H1 (cell line): ENCODE data around the gene EPB41L4A. TPM values are rescaled to one million over a fixed set of nuclear protein-coding genes. Genes with fewer than 3 reads are reported as not detected.

Experiments used
- CTCF ChIA-PET: fragments of 300-600 bp; sonication (Branson Sonifier 250); formaldehyde crosslinking; loops from one replicate; lab custom pipeline; 2021; ENCODE audit not compliant: partially characterized antibody; lab: Charles Lee
- POLR2A ChIA-PET: fragments of 300-600 bp; sonication (Branson Sonifier 250); formaldehyde crosslinking; loops from one replicate; lab custom pipeline; 2021; ENCODE audit warnings: inconsistent platforms; ENCODE audit not compliant: partially characterized antibody; lab: Charles Lee
- DNase-seq, 2 experiments: peaks; one replicate each; pipeline versions ENCODE4 v3.0.0 to v3.0.0-alpha.2; 2010 to 2022; ENCODE audit warnings: low spot score in 2 of 2, low read depth in 1 of 2, mixed read lengths in 1 of 2
- FAIRE-seq: peaks from 2 replicates; lab custom pipeline; 2011; peaks lifted over from hg19 to GRCh38; lab: Jason Lieb, UNC
- H2AFZ ChIP-seq: 2 replicates; pipeline ENCODE4 v1.8.1; 2012; ENCODE audit warnings: low read length, inconsistent platforms
- H2AK5ac ChIP-seq: 2 replicates; pipeline ENCODE4 v1.6.1; 2013; ENCODE audit warnings: low read depth, low read length
- H2BK120ac ChIP-seq: replicated peaks from 2 replicates; pipeline ENCODE3; 2013; ENCODE audit warnings: low read depth, low read length, inconsistent platforms
- H2BK12ac ChIP-seq: 2 replicates; pipeline ENCODE4 v1.6.1; 2013; ENCODE audit warnings: low read depth, low read length
- H2BK15ac ChIP-seq: 2 replicates; pipeline ENCODE4 v1.6.1; 2013; ENCODE audit warnings: low read length
- H2BK20ac ChIP-seq: 2 replicates; pipeline ENCODE4 v1.6.1; 2013; ENCODE audit warnings: low read length
- H2BK5ac ChIP-seq: 2 replicates; pipeline ENCODE4 v1.6.1; 2013; ENCODE audit warnings: low read depth, low read length
- H3K14ac ChIP-seq: 2 replicates; pipeline ENCODE4 v1.6.1; 2013; ENCODE audit warnings: inconsistent platforms; ENCODE audit not compliant: insufficient read length
- H3K18ac ChIP-seq: 2 replicates; pipeline ENCODE4 v1.6.1; 2013; ENCODE audit warnings: low read length; ENCODE audit errors: extremely low read depth
- H3K23ac ChIP-seq: 2 replicates; pipeline ENCODE4 v1.6.1; 2013; ENCODE audit warnings: inconsistent platforms; ENCODE audit not compliant: insufficient read length
- H3K23me2 ChIP-seq: 2 replicates; pipeline ENCODE4 v1.6.1; 2013; ENCODE audit warnings: low read depth, low read length
- H3K27ac ChIP-seq: 2 replicates; pipeline ENCODE4 v1.6.1; 2011; ENCODE audit warnings: low read depth, low read length, inconsistent platforms
- H3K27me3 ChIP-seq, 4 experiments: replicated peaks in 1 of 4; 1 replicate in 1 of 4; 2 replicates in 3 of 4; pipeline versions ENCODE4 v1.6.1 to v1.8.1; 2011 to 2013; ENCODE audit warnings: low read length in 3 of 4, mild to moderate bottlenecking in 3 of 4, inconsistent platforms in 2 of 4, mixed read lengths in 2 of 4, moderate library complexity in 1 of 4; ENCODE audit not compliant: control insufficient read depth in 3 of 4, insufficient read depth in 3 of 4; ENCODE audit errors: extremely low read depth in 1 of 4
- H3K36me3 ChIP-seq, 4 experiments: 2 replicates each; pipeline versions ENCODE4 v1.6.1 to v1.8.1; 2011 to 2013; ENCODE audit warnings: mild to moderate bottlenecking in 4 of 4, low read length in 3 of 4, moderate library complexity in 2 of 4, control low read depth in 1 of 4, inconsistent platforms in 1 of 4; ENCODE audit not compliant: insufficient read depth in 4 of 4, control insufficient read depth in 2 of 4
- H3K4ac ChIP-seq: replicated peaks from 2 replicates; pipeline ENCODE3; 2013; ENCODE audit warnings: low read length, low read depth, mixed read lengths, inconsistent platforms; ENCODE audit not compliant: insufficient read length
- H3K4me1 ChIP-seq, 4 experiments: replicated peaks in 1 of 4; 1 replicate in 1 of 4; 2 replicates in 3 of 4; pipeline versions ENCODE4 v1.6.1 to v1.8.1; 2011 to 2013; ENCODE audit warnings: low read length in 3 of 4, inconsistent platforms in 2 of 4, mixed read lengths in 1 of 4; ENCODE audit not compliant: insufficient read depth in 4 of 4, control insufficient read depth in 3 of 4
- H3K4me2 ChIP-seq, 2 experiments: 2 replicates each; pipeline versions ENCODE4 v1.6.1 to v1.8.1; 2011 to 2013; ENCODE audit warnings: low read depth in 2 of 2, low read length in 2 of 2, control low read depth in 1 of 2, inconsistent platforms in 1 of 2, mild to moderate bottlenecking in 1 of 2; ENCODE audit not compliant: insufficient read depth in 1 of 2
- H3K4me3 ChIP-seq, 4 experiments: fragments of 200-600, 300-600 bp in 1 of 4; sonication (generic), shearing (Covaris generic), sonication (Bioruptor Twin) in 1 of 4; 2 replicates each; pipeline versions ENCODE4 v1.5.1 to v1.8.1; 2011 to 2016; ENCODE audit warnings: low read length in 4 of 4, low read depth in 3 of 4, control low read depth in 2 of 4, inconsistent platforms in 2 of 4, mild to moderate bottlenecking in 2 of 4, mixed read lengths in 1 of 4, moderate library complexity in 1 of 4; ENCODE audit not compliant: insufficient read depth in 2 of 4; ENCODE audit errors: extremely low read depth in 1 of 4
- H3K56ac ChIP-seq: replicated peaks from 2 replicates; pipeline ENCODE3; 2013; ENCODE audit warnings: low read depth, mild to moderate bottlenecking, mixed read lengths, low read length, inconsistent platforms; ENCODE audit not compliant: insufficient read length
- H3K79me1 ChIP-seq: 2 replicates; pipeline ENCODE4 v1.6.1; 2013; ENCODE audit warnings: low read depth, low read length, control low read depth
- H3K79me2 ChIP-seq, 2 experiments: 2 replicates each; pipeline versions ENCODE4 v1.6.1 to v1.8.1; 2012 to 2013; ENCODE audit warnings: low read length in 2 of 2, mild to moderate bottlenecking in 2 of 2, inconsistent platforms in 1 of 2; ENCODE audit not compliant: insufficient read depth in 2 of 2, control insufficient read depth in 1 of 2
- H3K9ac ChIP-seq, 4 experiments: replicated peaks in 1 of 4; 1 replicate in 1 of 4; 2 replicates in 3 of 4; pipeline versions ENCODE4 v1.6.1 to v1.8.1; 2011 to 2013; ENCODE audit warnings: low read depth in 3 of 4, low read length in 3 of 4, control low read depth in 2 of 4, mild to moderate bottlenecking in 2 of 4, moderate library complexity in 2 of 4, inconsistent platforms in 1 of 4; ENCODE audit errors: extremely low read depth in 1 of 4
- H3K9me3 ChIP-seq, 2 experiments: 2 replicates each; pipeline versions ENCODE4 v1.6.1 to v1.8.1; 2012 to 2013; ENCODE audit warnings: mild to moderate bottlenecking in 2 of 2, moderate library complexity in 2 of 2, control low read depth in 1 of 2, inconsistent platforms in 1 of 2, low read depth in 1 of 2, low read length in 1 of 2, mixed read lengths in 1 of 2; ENCODE audit not compliant: insufficient read depth in 2 of 2
- H4K20me1 ChIP-seq, 2 experiments: replicated peaks in 1 of 2; 2 replicates each; pipeline versions ENCODE3 to v1.8.1; 2011 to 2013; ENCODE audit warnings: inconsistent platforms in 2 of 2, low read length in 2 of 2, mild to moderate bottlenecking in 1 of 2; ENCODE audit not compliant: insufficient read depth in 2 of 2, control insufficient read depth in 1 of 2
- H4K5ac ChIP-seq: 2 replicates; pipeline ENCODE4 v1.6.1; 2013; ENCODE audit warnings: low read length, low read depth, mixed read lengths, inconsistent platforms; ENCODE audit not compliant: insufficient read length
- H4K8ac ChIP-seq: 2 replicates; pipeline ENCODE4 v1.8.0; 2013; ENCODE audit warnings: mild to moderate bottlenecking, moderate library complexity, low read length, inconsistent platforms; ENCODE audit not compliant: insufficient read depth; ENCODE audit errors: extremely low read depth
- H4K91ac ChIP-seq: replicated peaks from 2 replicates; pipeline ENCODE3; 2013; ENCODE audit warnings: low read length, mixed read lengths, inconsistent platforms; ENCODE audit not compliant: insufficient read length
- CBX8 ChIP-seq: fragments of 300-800, 300-1000 bp; sonication (generic); IDR thresholded peaks from 2 replicates; pipeline ENCODE4 v1.7.1; 2016; ENCODE audit warnings: low read depth, low read length, borderline replicate concordance
- CTBP2 ChIP-seq: IDR thresholded peaks from 2 replicates; pipeline ENCODE4 v1.7.0; 2011; ENCODE audit warnings: borderline replicate concordance, mild to moderate bottlenecking, moderate library complexity, mixed read lengths, low read length; ENCODE audit not compliant: insufficient read depth, insufficient read length
- FOSL1 ChIP-seq: IDR thresholded peaks from 2 replicates; pipeline ENCODE4 v1.6.1; 2011; ENCODE audit warnings: mild to moderate bottlenecking, low read depth, low read length, moderate library complexity; ENCODE audit not compliant: insufficient read depth
- MAX ChIP-seq: IDR thresholded peaks from 2 replicates; pipeline ENCODE4 v1.6.1; 2012; ENCODE audit warnings: inconsistent platforms
- PHF8 ChIP-seq: fragments of 200-600 bp; sonication (generic); conservative IDR thresholded peaks from 2 replicates; pipeline ENCODE4 v1.7.1; 2012; ENCODE audit warnings: low read depth, mild to moderate bottlenecking, inconsistent platforms, low read length, moderate library complexity
- POLR2A ChIP-seq, 2 experiments: IDR thresholded peaks; 1 replicate in 1 of 2; 2 replicates in 1 of 2; pipeline ENCODE4 v1.6.1; 2011; ENCODE audit warnings: low read depth in 2 of 2, low read length in 2 of 2, mild to moderate bottlenecking in 2 of 2; ENCODE audit errors: control extremely low read depth in 1 of 2
- POU5F1 ChIP-seq: IDR thresholded peaks from 2 replicates; pipeline ENCODE4 v1.6.1; 2011; ENCODE audit warnings: low read depth, mild to moderate bottlenecking, low read length, moderate library complexity
- RXRA ChIP-seq: IDR thresholded peaks from 2 replicates; pipeline ENCODE4 v1.6.1; 2011; ENCODE audit warnings: low read depth, mild to moderate bottlenecking, low read length, moderate library complexity; ENCODE audit not compliant: insufficient read depth
- SAP30 ChIP-seq: fragments of 300-600 bp; sonication (generic); IDR thresholded peaks from 2 replicates; pipeline ENCODE4 v1.7.1; 2012; ENCODE audit warnings: low read length, moderate library complexity, mild to moderate bottlenecking, inconsistent platforms; ENCODE audit not compliant: insufficient read depth, insufficient replicate concordance
- SIN3A ChIP-seq, 2 experiments: IDR thresholded peaks in 1 of 2; conservative IDR thresholded peaks in 1 of 2; 2 replicates each; pipeline ENCODE4 v1.6.1; 2011 to 2012; ENCODE audit warnings: low read length in 2 of 2, improper control_type of control experiment in 1 of 2, low read depth in 1 of 2, mild to moderate bottlenecking in 1 of 2
- TAF1 ChIP-seq: IDR thresholded peaks from 2 replicates; pipeline ENCODE4 v1.6.1; 2011; ENCODE audit warnings: mild to moderate bottlenecking, low read depth, low read length
- TEAD4 ChIP-seq: IDR thresholded peaks from 2 replicates; pipeline ENCODE4 v1.6.1; 2012; ENCODE audit warnings: low read depth, low read length, inconsistent platforms, mixed read lengths
- YY1 ChIP-seq: IDR thresholded peaks from 2 replicates; pipeline ENCODE4 v1.6.1; 2011; ENCODE audit warnings: low read depth, mild to moderate bottlenecking, low read length
- WGBS, 2 experiments: shearing (Covaris generic) in 1 of 2; methylation state at CpG; one replicate each; pipeline versions ENCODE4 v1.1.6 to v1.1.7; 2013 to 2015; ENCODE audit warnings: low lambda C conversion rate in 2 of 2, mixed read lengths in 2 of 2, inconsistent platforms in 1 of 2, low coverage in 1 of 2, missing lambda C conversion rate in 1 of 2; ENCODE audit not compliant: insufficient replicate concordance in 2 of 2, insufficient coverage in 1 of 2, insufficient read length in 1 of 2; ENCODE audit errors: extremely low coverage in 1 of 2, missing lambda C conversion rate in 1 of 2; 5-methylcytosine and 5-hydroxymethylcytosine counted together
- polyA plus RNA-seq, 7 experiments: library from polyadenylated mRNA; depleted of rRNA in 3 of 7; stranded (reverse) in 5 of 7; unstranded in 2 of 7; fragments of >200 nt in 5 of 7; fragments of 200-250 nt in 2 of 7; gene quantifications; 1 replicate in 5 of 7; 2 replicates in 1 of 7; 4 replicates in 1 of 7; pipeline versions ENCODE4 v1.2.1 to v1.2.3, GENCODE V29; 2011 to 2013; ENCODE audit warnings: missing spikeins in 2 of 7, mixed read lengths in 2 of 7
- total RNA-seq: library from RNA; stranded (reverse); fragmentation: NEBNext Ultra II Directional; extraction: Animal tissue kit (Norgen Biotek cat#: 25700); gene quantifications from 2 replicates; pipeline ENCODE4 v1.2.1, GENCODE V29; 2021
- TF ChIP-seq, protein P1 (sequence below): IDR thresholded peaks from 2 replicates; pipeline ENCODE4 v1.6.1; 2011; ENCODE audit warnings: low read depth, mild to moderate bottlenecking, low read length; ENCODE audit not compliant: insufficient read depth

The EPB41L4A gene
- total and polyA plus RNA-seq, 2 of the 8 experiments (the other 6 are each of a cell fraction or from before 2014, with no cell fraction given) = 1.6 to 4.6 TPM

- no peak overlapping the region for H2BK120ac ChIP-seq
- H3K4me1 ChIP-seq = no peaks in the 10 kb centered on the region
- no peak for TF ChIP-seq YY1
- TF ChIP-seq PHF8 = no peak
- no peak for TF ChIP-seq TAF1
- no peak for TF ChIP-seq RXRA
- TF ChIP-seq MAX = no peak
- no peak for TF ChIP-seq CBX8
- TF ChIP-seq SAP30 = no peak
- TF ChIP-seq FOSL1 = no peak
- no peak for TF ChIP-seq TEAD4
- TF ChIP-seq SIN3A (conservative IDR thresholded peaks at IDR 0.05 in 1 of 2, IDR thresholded peaks at IDR 0.05 in 1 of 2; ENCODE audit: low read depth in 1 of 2, low read length in 2 of 2) = no peak
- TF ChIP-seq, protein P1, sequence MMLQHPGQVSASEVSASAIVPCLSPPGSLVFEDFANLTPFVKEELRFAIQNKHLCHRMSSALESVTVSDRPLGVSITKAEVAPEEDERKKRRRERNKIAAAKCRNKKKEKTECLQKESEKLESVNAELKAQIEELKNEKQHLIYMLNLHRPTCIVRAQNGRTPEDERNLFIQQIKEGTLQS = no peak
- TF ChIP-seq CTBP2 = no peak
- no peak for TF ChIP-seq POU5F1
- TF ChIP-seq POLR2A (IDR thresholded peaks at IDR 0.05; ENCODE audit: control extremely low read depth in 1 of 2, low read depth in 2 of 2, low read length in 2 of 2) = no peak
- TF ChIP-seq, all 59 proteins: peak for 0
- Histone ChIP-seq H3K36me3 (no peaks in the 10 kb centered on the region), H3K14ac (no peak overlapping the region), H3K4ac (no peak overlapping the region), H3K23ac (no peak overlapping the region), H3K27ac (no peak overlapping the region), H2BK20ac (no peak overlapping the region), H3K4me2 (no peak overlapping the region), H3K79me2 (no peaks in the 10 kb centered on the region), H3K18ac (no peak overlapping the region), H3K56ac (no peak overlapping the region), H2AFZ (no peak overlapping the region), H3K9me3 (no peaks in the 10 kb centered on the region), H3K9ac (no peak overlapping the region), H4K5ac (no peak overlapping the region), H2AK5ac (no peak overlapping the region), H2BK15ac (no peak overlapping the region), H4K91ac (no peak overlapping the region), H2BK12ac (no peak overlapping the region), H3K79me1 (no peaks in the 10 kb centered on the region), H4K20me1 (no peaks in the 10 kb centered on the region), H3K4me3 (no peak overlapping the region), H4K8ac (no peak overlapping the region), H3K23me2 (no peaks in the 10 kb centered on the region), H2BK5ac (no peak overlapping the region), H3K27me3 (no peaks in the 10 kb centered on the region)
- no peak for FAIRE-seq
- CTCF ChIA-PET = interaction anchor here (0.7 kb wide), 1 partner anchor 91 kb away, joined by 3 read pairs; no protein-coding TSS in a partner anchor
- DNase-seq = no peak
- WGBS, 2 experiments = 89% methylated on average over 2 of the region's 2 CpGs; no CpG with 5 or more reads in 1 of the 2 experiments
- POLR2A ChIA-PET = no interaction called here
Observed at GRCh38 chr5:112138526-112138925, 280.6 kb downstream of the EPB41L4A start.
